Mammary epithelial cell (primary cell): Measurements from ENCODE around the gene CDH13.

Experiments
- EZH2 ChIP-seq: IDR thresholded peaks from 2 replicates; pipeline ENCODE4 v1.6.1; 2012; ENCODE audit warnings: low read length, inconsistent platforms, borderline replicate concordance
- TF ChIP-seq, protein P1 (sequence below), 2 donors: IDR thresholded peaks in 1 of 2; conservative IDR thresholded peaks in 1 of 2; 2 replicates each; pipeline ENCODE4 v1.5.1; 2011 to 2012; ENCODE audit warnings: inconsistent platforms in 2 of 2, low read length in 2 of 2, mild to moderate bottlenecking in 2 of 2, control low read depth in 1 of 2, low read depth in 1 of 2; ENCODE audit not compliant: insufficient read depth in 1 of 2; ENCODE audit errors: extremely low read depth in 1 of 2

DNA sequence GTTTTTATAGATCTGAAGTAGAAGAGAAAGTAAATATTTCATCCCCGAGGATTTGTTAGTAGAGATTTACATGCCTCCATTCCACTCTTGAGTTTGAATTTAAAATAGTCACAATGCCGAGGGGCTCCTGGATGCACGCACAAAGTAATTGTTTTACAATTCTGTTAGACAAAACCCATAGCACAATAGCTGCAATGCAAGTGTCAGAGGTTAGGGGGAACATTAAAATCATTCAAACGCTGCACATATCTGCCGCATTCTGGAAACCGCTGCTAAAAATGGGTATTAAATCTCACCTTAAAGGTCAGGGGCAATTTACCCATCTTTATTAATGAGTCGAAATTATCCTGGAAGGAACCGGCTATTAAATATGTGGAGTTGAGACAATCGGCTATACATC, 652.5 kb downstream of the CDH13 start:
- TF ChIP-seq, protein P1, sequence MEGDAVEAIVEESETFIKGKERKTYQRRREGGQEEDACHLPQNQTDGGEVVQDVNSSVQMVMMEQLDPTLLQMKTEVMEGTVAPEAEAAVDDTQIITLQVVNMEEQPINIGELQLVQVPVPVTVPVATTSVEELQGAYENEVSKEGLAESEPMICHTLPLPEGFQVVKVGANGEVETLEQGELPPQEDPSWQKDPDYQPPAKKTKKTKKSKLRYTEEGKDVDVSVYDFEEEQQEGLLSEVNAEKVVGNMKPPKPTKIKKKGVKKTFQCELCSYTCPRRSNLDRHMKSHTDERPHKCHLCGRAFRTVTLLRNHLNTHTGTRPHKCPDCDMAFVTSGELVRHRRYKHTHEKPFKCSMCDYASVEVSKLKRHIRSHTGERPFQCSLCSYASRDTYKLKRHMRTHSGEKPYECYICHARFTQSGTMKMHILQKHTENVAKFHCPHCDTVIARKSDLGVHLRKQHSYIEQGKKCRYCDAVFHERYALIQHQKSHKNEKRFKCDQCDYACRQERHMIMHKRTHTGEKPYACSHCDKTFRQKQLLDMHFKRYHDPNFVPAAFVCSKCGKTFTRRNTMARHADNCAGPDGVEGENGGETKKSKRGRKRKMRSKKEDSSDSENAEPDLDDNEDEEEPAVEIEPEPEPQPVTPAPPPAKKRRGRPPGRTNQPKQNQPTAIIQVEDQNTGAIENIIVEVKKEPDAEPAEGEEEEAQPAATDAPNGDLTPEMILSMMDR (conservative IDR thresholded peaks at IDR 0.05 in 1 of 2, IDR thresholded peaks at IDR 0.05 in 1 of 2; ENCODE audit: extremely low read depth in 1 of 2, insufficient read depth in 1 of 2, low read depth in 1 of 2, low read length in 2 of 2), result no peak
- TF ChIP-seq EZH2, result no peak
